Measurements from ENCODE around the gene JAM3.

JAM3 gene

GRCh38 chr11:134044514-134045284 lies 24.2 kb upstream of the JAM3 start:
- Histone ChIP-seq H3K4me1 (peaks cover 7% of the 10 kb centered on the region; the same call in 1 of the 2 replicates), H3K27me3 (ENCODE audit: low read depth) (no peaks in the 10 kb centered on the region), H3K4me3 (no peak overlapping the region), H3K9me3 (no peaks in the 10 kb centered on the region), H3K36me3 (replicated peaks) (no peaks in the 10 kb centered on the region)
- in situ Hi-C loops (cut with MboI; ENCODE audit: low sequenced_read_pairs), result loop anchor here (5.0 kb wide), 1 partner anchor 98 kb away; no protein-coding TSS in a partner anchor
- no peak for DNase-seq (ENCODE audit: low spot score in 2 of 2)

GRCh38 chr11:134045799-134046635 lies 22.9 kb upstream of the JAM3 start:
- H3K36me3 ChIP-seq (replicated peaks), result no peaks in the 10 kb centered on the region
- no peaks in the 10 kb centered on the region for H3K27me3 ChIP-seq (ENCODE audit: low read depth)
- DNase-seq (ENCODE audit: low spot score in 2 of 2), result no peak
- in situ Hi-C loops (cut with MboI; ENCODE audit: low sequenced_read_pairs), result loop anchor here (5.0 kb wide), 1 partner anchor 96 kb away; no protein-coding TSS in a partner anchor
- peaks cover 4% of the 10 kb centered on the region; the same call in 1 of the 2 replicates for H3K4me1 ChIP-seq
- no peak overlapping the region for H3K4me3 ChIP-seq
- H3K9me3 ChIP-seq, result no peaks in the 10 kb centered on the region

GRCh38 chr11:134046681-134047449 lies 22.0 kb upstream of the JAM3 start:
- no peaks in the 10 kb centered on the region for H3K9me3 ChIP-seq
- no peak overlapping the region for H3K4me3 ChIP-seq
- no peak for DNase-seq (ENCODE audit: low spot score in 2 of 2)
- H3K36me3 ChIP-seq (replicated peaks), result no peaks in the 10 kb centered on the region
- in situ Hi-C loops (cut with MboI; ENCODE audit: low sequenced_read_pairs), result loop anchor here (5.0 kb wide), 1 partner anchor 95 kb away; no protein-coding TSS in a partner anchor
- H3K4me1 ChIP-seq, result peaks cover 11% of the 10 kb centered on the region
- no peaks in the 10 kb centered on the region for H3K27me3 ChIP-seq (ENCODE audit: low read depth)

- Histone ChIP-seq H3K9me3 (no peaks in the 10 kb centered on the region), H3K4me1 (peaks cover 14% of the 10 kb centered on the region), H3K4me3 (no peak overlapping the region), H3K36me3 (replicated peaks) (no peaks in the 10 kb centered on the region), H3K27me3 (ENCODE audit: low read depth) (no peaks in the 10 kb centered on the region)
- DNase-seq (ENCODE audit: low spot score in 2 of 2), result peak in 1 of 2 experiments; percentile 61
- in situ Hi-C loops (cut with MboI; ENCODE audit: low sequenced_read_pairs), result loop anchor here (5.0 kb wide), 1 partner anchor 95 kb away; no protein-coding TSS in a partner anchor
Observed at GRCh38 chr11:134047586-134047999, 21.3 kb upstream of the JAM3 start.

GRCh38 chr11:134048028-134048427 lies 20.8 kb upstream of the JAM3 start:
- DNase-seq (ENCODE audit: low spot score in 2 of 2), result no peak
- Histone ChIP-seq H3K4me3 (no peak overlapping the region), H3K9me3 (no peaks in the 10 kb centered on the region), H3K27me3 (ENCODE audit: low read depth) (no peaks in the 10 kb centered on the region), H3K36me3 (replicated peaks) (no peaks in the 10 kb centered on the region), H3K4me1 (peaks cover 14% of the 10 kb centered on the region)
- in situ Hi-C loops (cut with MboI; ENCODE audit: low sequenced_read_pairs), result loop anchor here (5.0 kb wide), 1 partner anchor 94 kb away; no protein-coding TSS in a partner anchor

GRCh38 chr11:134049303-134049702 lies 19.6 kb upstream of the JAM3 start:
- Histone ChIP-seq H3K9me3 (no peaks in the 10 kb centered on the region), H3K27me3 (ENCODE audit: low read depth) (no peaks in the 10 kb centered on the region), H3K4me3 (no peak overlapping the region), H3K4me1 (peaks cover 14% of the 10 kb centered on the region), H3K36me3 (replicated peaks) (no peaks in the 10 kb centered on the region)
- in situ Hi-C loops (cut with MboI; ENCODE audit: low sequenced_read_pairs), result loop anchor here (5.0 kb wide), 1 partner anchor 93 kb away; no protein-coding TSS in a partner anchor
- no peak for DNase-seq (ENCODE audit: low spot score in 2 of 2)

GRCh38 chr11:134050541-134051383 lies 18.1 kb upstream of the JAM3 start:
- in situ Hi-C loops (cut with MboI; ENCODE audit: low sequenced_read_pairs), result no loop called here
- H3K4me3 ChIP-seq, result peak overlapping the region; percentile 38
- no peaks in the 10 kb centered on the region for H3K9me3 ChIP-seq
- no peaks in the 10 kb centered on the region for H3K27me3 ChIP-seq (ENCODE audit: low read depth)
- peaks cover 14% of the 10 kb centered on the region for H3K4me1 ChIP-seq
- peak; percentile 93 to 96 for DNase-seq (ENCODE audit: low spot score in 2 of 2)
- no peaks in the 10 kb centered on the region for H3K36me3 ChIP-seq (replicated peaks)

GRCh38 chr11:134052395-134052987 lies 16.4 kb upstream of the JAM3 start:
- H3K27me3 ChIP-seq (ENCODE audit: low read depth), result no peaks in the 10 kb centered on the region
- no peak for DNase-seq (ENCODE audit: low spot score in 2 of 2)
- in situ Hi-C loops (cut with MboI; ENCODE audit: low sequenced_read_pairs), result no loop called here
- no peak overlapping the region for H3K4me3 ChIP-seq
- H3K4me1 ChIP-seq, result peaks cover 14% of the 10 kb centered on the region
- no peaks in the 10 kb centered on the region for H3K36me3 ChIP-seq (replicated peaks)
- no peaks in the 10 kb centered on the region for H3K9me3 ChIP-seq

- Histone ChIP-seq H3K4me3 (no peak overlapping the region), H3K4me1 (peaks cover 11% of the 10 kb centered on the region), H3K27me3 (ENCODE audit: low read depth) (no peaks in the 10 kb centered on the region), H3K36me3 (replicated peaks) (no peaks in the 10 kb centered on the region), H3K9me3 (no peaks in the 10 kb centered on the region)
- in situ Hi-C loops (cut with MboI; ENCODE audit: low sequenced_read_pairs), result no loop called here
- no peak for DNase-seq (ENCODE audit: low spot score in 2 of 2)
Observed at GRCh38 chr11:134052988-134053945, 15.6 kb upstream of the JAM3 start.

GRCh38 chr11:134055029-134055428 lies 13.8 kb upstream of the JAM3 start:
- Histone ChIP-seq H3K4me1 (peaks cover 11% of the 10 kb centered on the region), H3K4me3 (no peak overlapping the region), H3K27me3 (ENCODE audit: low read depth) (no peaks in the 10 kb centered on the region), H3K9me3 (no peaks in the 10 kb centered on the region), H3K36me3 (replicated peaks) (no peaks in the 10 kb centered on the region)
- DNase-seq (ENCODE audit: low spot score in 2 of 2), result no peak
- in situ Hi-C loops (cut with MboI; ENCODE audit: low sequenced_read_pairs), result no loop called here

GRCh38 chr11:134060316-134060715 lies 8.6 kb upstream of the JAM3 start:
- Histone ChIP-seq H3K4me3 (no peak overlapping the region), H3K27me3 (ENCODE audit: low read depth) (peaks cover 8% of the 10 kb centered on the region; the same call in 1 of the 2 replicates), H3K4me1 (no peaks in the 10 kb centered on the region), H3K9me3 (no peaks in the 10 kb centered on the region), H3K36me3 (replicated peaks) (no peaks in the 10 kb centered on the region)
- in situ Hi-C loops (cut with MboI; ENCODE audit: low sequenced_read_pairs), result no loop called here
- DNase-seq (ENCODE audit: low spot score in 2 of 2), result no peak

All from HAP-1 (cell line).